ENCODE measurements around the gene TBCD.

DNA sequence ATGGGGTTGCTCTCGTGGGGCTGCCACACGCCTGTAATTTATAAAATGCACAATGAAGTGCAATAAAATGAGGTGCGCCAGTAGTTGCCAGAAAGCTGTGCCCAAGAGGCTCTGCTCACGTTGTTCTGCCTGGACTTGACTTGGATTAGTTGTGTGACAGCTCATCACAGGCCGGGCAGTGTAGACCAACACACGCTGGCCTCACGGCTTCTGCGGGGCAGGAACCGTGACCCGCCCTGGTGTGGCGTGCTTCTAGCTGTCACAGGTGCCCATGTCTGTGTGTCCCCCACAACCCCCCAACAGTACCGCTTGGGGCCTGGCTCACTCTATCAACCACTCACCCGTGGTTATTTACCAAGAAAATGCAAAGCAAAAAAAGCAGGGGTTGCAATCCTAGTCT, 200.2 kb downstream of the TBCD start:
- TF ChIP-seq, protein P1, sequence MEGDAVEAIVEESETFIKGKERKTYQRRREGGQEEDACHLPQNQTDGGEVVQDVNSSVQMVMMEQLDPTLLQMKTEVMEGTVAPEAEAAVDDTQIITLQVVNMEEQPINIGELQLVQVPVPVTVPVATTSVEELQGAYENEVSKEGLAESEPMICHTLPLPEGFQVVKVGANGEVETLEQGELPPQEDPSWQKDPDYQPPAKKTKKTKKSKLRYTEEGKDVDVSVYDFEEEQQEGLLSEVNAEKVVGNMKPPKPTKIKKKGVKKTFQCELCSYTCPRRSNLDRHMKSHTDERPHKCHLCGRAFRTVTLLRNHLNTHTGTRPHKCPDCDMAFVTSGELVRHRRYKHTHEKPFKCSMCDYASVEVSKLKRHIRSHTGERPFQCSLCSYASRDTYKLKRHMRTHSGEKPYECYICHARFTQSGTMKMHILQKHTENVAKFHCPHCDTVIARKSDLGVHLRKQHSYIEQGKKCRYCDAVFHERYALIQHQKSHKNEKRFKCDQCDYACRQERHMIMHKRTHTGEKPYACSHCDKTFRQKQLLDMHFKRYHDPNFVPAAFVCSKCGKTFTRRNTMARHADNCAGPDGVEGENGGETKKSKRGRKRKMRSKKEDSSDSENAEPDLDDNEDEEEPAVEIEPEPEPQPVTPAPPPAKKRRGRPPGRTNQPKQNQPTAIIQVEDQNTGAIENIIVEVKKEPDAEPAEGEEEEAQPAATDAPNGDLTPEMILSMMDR (IDR thresholded peaks at IDR 0.05; ENCODE audit: low read depth, low read length), result no peak
- no peak for TF ChIP-seq EZH2phosphoT487 (IDR thresholded peaks at IDR 0.05; ENCODE audit: low read depth)

Data from OCI-LY3 (cell line).